HEK293 (cell line): Measurements from ENCODE around the gene GBF1.

ENCODE experiments used
- CTCF ChIA-PET: fragments of 350-600 bp; formaldehyde crosslinking; extraction: SDS; loops from one replicate; lab custom pipeline; 2021; ENCODE audit warnings: antibody characterized with exemption; lab: Yijun Ruan, JAX
- POLR2A ChIA-PET: fragments of 300-600 bp; formaldehyde crosslinking; extraction: SDS; loops from one replicate; lab custom pipeline; 2020; ENCODE audit warnings: antibody characterized with exemption, inconsistent platforms; lab: Yijun Ruan, JAX
- H3K27ac ChIP-seq: fragments of 200-500 bp; sonication (Bioruptor generic); 2 replicates; pipeline ENCODE4 v1.5.1; 2014; ENCODE audit warnings: low read depth, low read length, control low read depth, inconsistent platforms; ENCODE audit errors: extremely low read depth
- H3K36me3 ChIP-seq, 2 experiments: fragments of 200-500 bp in 1 of 2; sonication (Bioruptor generic) in 1 of 2; 1 replicate in 1 of 2; 2 replicates in 1 of 2; pipeline ENCODE4 v1.5.1; 2014 to 2017; ENCODE audit warnings: inconsistent platforms in 2 of 2, low read length in 2 of 2; ENCODE audit not compliant: control insufficient read depth in 2 of 2, insufficient read depth in 1 of 2
- H3K4me1 ChIP-seq: fragments of 200-500 bp; sonication (Bioruptor generic); 2 replicates; pipeline ENCODE4 v1.5.1; 2014; ENCODE audit warnings: mild to moderate bottlenecking, low read length, inconsistent platforms; ENCODE audit not compliant: control insufficient read depth, insufficient read depth
- H3K4me3 ChIP-seq: 2 replicates; pipeline ENCODE4 v1.5.1; 2011; ENCODE audit warnings: low read depth, mild to moderate bottlenecking, control low read depth, low read length, moderate library complexity
- H3K9me3 ChIP-seq: fragments of 200-500 bp; sonication (Bioruptor generic); 2 replicates; pipeline ENCODE4 v1.5.1; 2014; ENCODE audit warnings: low read depth, low read length, inconsistent platforms; ENCODE audit not compliant: control insufficient read depth, insufficient read depth
- GLI4 ChIP-seq: fragments of 450-650 bp; formaldehyde crosslinking; IDR thresholded peaks from 2 replicates; pipeline ENCODE4 v1.5.1; 2016; ENCODE audit warnings: missing biosample characterization, missing genetic modification characterization
- GLIS1 ChIP-seq: fragments of 450-650 bp; formaldehyde crosslinking; IDR thresholded peaks from 2 replicates; pipeline ENCODE4 v1.5.1; 2016; ENCODE audit warnings: missing biosample characterization, missing genetic modification characterization
- ZBTB48 ChIP-seq: fragments of 450-650 bp; formaldehyde crosslinking; IDR thresholded peaks from 2 replicates; pipeline ENCODE4 v1.5.1; 2016; ENCODE audit warnings: missing biosample characterization, missing genetic modification characterization
- ZBTB7A ChIP-seq: fragments of 450-650 bp; formaldehyde crosslinking; IDR thresholded peaks from 2 replicates; pipeline ENCODE4 v1.5.1; 2016; ENCODE audit warnings: low read depth, missing biosample characterization, missing genetic modification characterization
- ZIC2 ChIP-seq: fragments of 450-650 bp; formaldehyde crosslinking; IDR thresholded peaks from 2 replicates; pipeline ENCODE4 v1.5.1; 2016; ENCODE audit warnings: missing biosample characterization, missing genetic modification characterization
- ZNF10 ChIP-seq: fragments of 450-650 bp; formaldehyde crosslinking; IDR thresholded peaks from 2 replicates; pipeline ENCODE4 v1.5.1; 2017; ENCODE audit warnings: missing biosample characterization, missing genetic modification characterization
- ZNF132 ChIP-seq: fragments of 450-650 bp; formaldehyde crosslinking; IDR thresholded peaks from 2 replicates; pipeline ENCODE4 v1.5.1; 2017; ENCODE audit warnings: missing biosample characterization, missing genetic modification characterization, borderline replicate concordance
- ZNF214 ChIP-seq: fragments of 450-650 bp; formaldehyde crosslinking; IDR thresholded peaks from 2 replicates; pipeline ENCODE4 v1.5.1; 2017; ENCODE audit warnings: missing biosample characterization, mild to moderate bottlenecking, missing genetic modification characterization, borderline replicate concordance
- ZNF280C ChIP-seq: fragments of 450-650 bp; formaldehyde crosslinking; IDR thresholded peaks from 2 replicates; pipeline ENCODE4 v1.5.1; 2016; ENCODE audit warnings: missing biosample characterization, missing genetic modification characterization
- ZNF473 ChIP-seq: fragments of 450-650 bp; formaldehyde crosslinking; IDR thresholded peaks from 2 replicates; pipeline ENCODE4 v1.5.1; 2017; ENCODE audit warnings: missing biosample characterization, missing genetic modification characterization
- ZNF510 ChIP-seq: fragments of 450-650 bp; formaldehyde crosslinking; IDR thresholded peaks from 2 replicates; pipeline ENCODE4 v1.5.1; 2018; ENCODE audit warnings: mild to moderate bottlenecking, missing genetic modification characterization, missing biosample characterization; ENCODE audit not compliant: insufficient replicate concordance
- ZNF518A ChIP-seq: fragments of 450-650 bp; formaldehyde crosslinking; conservative IDR thresholded peaks from 2 replicates; pipeline ENCODE4 v1.5.1; 2016; ENCODE audit warnings: low read depth, missing biosample characterization, missing genetic modification characterization
- ZNF600 ChIP-seq: fragments of 450-650 bp; formaldehyde crosslinking; IDR thresholded peaks from 2 replicates; pipeline ENCODE4 v1.5.1; 2016; ENCODE audit warnings: missing biosample characterization, missing genetic modification characterization
- ZNF623 ChIP-seq: fragments of 450-650 bp; formaldehyde crosslinking; IDR thresholded peaks from 2 replicates; pipeline ENCODE4 v1.5.1; 2016; ENCODE audit warnings: missing biosample characterization, missing genetic modification characterization
- ZNF654 ChIP-seq: fragments of 450-650 bp; formaldehyde crosslinking; IDR thresholded peaks from 2 replicates; pipeline ENCODE4 v1.5.1; 2016; ENCODE audit warnings: low read depth, missing biosample characterization, missing genetic modification characterization
- ZNF660 ChIP-seq: fragments of 450-650 bp; IDR thresholded peaks from 2 replicates; pipeline ENCODE4 v1.5.1; 2018; ENCODE audit warnings: missing biosample characterization, mild to moderate bottlenecking, missing genetic modification characterization
- ZNF664 ChIP-seq: fragments of 450-650 bp; formaldehyde crosslinking; IDR thresholded peaks from 2 replicates; pipeline ENCODE4 v1.5.1; 2016; ENCODE audit warnings: missing biosample characterization, missing genetic modification characterization
- ZNF747 ChIP-seq: fragments of 450-650 bp; formaldehyde crosslinking; IDR thresholded peaks from 2 replicates; pipeline ENCODE4 v1.5.1; 2016; ENCODE audit warnings: missing biosample characterization, missing genetic modification characterization
- ZNF792 ChIP-seq: fragments of 450-650 bp; formaldehyde crosslinking; IDR thresholded peaks from 2 replicates; pipeline ENCODE4 v1.5.1; 2016; ENCODE audit warnings: missing biosample characterization, missing genetic modification characterization
- ZNF843 ChIP-seq: fragments of 450-650 bp; formaldehyde crosslinking; IDR thresholded peaks from 2 replicates; pipeline ENCODE4 v1.5.1; 2016; ENCODE audit warnings: missing biosample characterization, missing genetic modification characterization
- ZXDB ChIP-seq: fragments of 450-650 bp; formaldehyde crosslinking; IDR thresholded peaks from 2 replicates; pipeline ENCODE4 v1.5.1; 2016; ENCODE audit warnings: missing biosample characterization, missing genetic modification characterization

GBF1 gene

GRCh38 chr10:102381983-102382382 is 136.7 kb downstream of the GBF1 start (continued):
- TF ChIP-seq ZNF518A (tag by site-specific recombination) (no peak), ZNF792 (tag by site-specific recombination) (no peak)
- TF ChIP-seq, all 188 proteins: peak for 3

GRCh38 chr10:102382871-102383270 is 137.5 kb downstream of the GBF1 start:
- Histone ChIP-seq H3K4me3 (no peak overlapping the region), H3K36me3 (peaks cover 15 to 46% of the 10 kb centered on the region in 2 experiments; a peak in 2 of 3 replicates), H3K4me1 (0 out of 2 replicates have a peak, but pooled peaks cover 2% of the 10 kb centered on the region)
- POLR2A ChIA-PET: no interaction called here
- TF ChIP-seq ZNF600 (0 out of 2 replicates have a peak, but pooled peaks have one; percentile 9), ZNF664 (tag by site-specific recombination) (no peak), ZNF843 (tag by site-specific recombination) (no peak)
- TF ChIP-seq, all 188 proteins: peak for 1
- CTCF ChIA-PET: interaction anchor here (0.5 to 5.6 kb wide), 6 partner anchors 10 to 218 kb away, joined by 3 to 60 read pairs (median 4); no protein-coding TSS in a partner anchor
- no peaks in the 10 kb centered on the region for H3K9me3 ChIP-seq
- H3K27ac ChIP-seq: no peak overlapping the region

GRCh38 chr10:102384053-102384452 is 138.7 kb downstream of the GBF1 start:
- H3K9me3 ChIP-seq: no peaks in the 10 kb centered on the region
- POLR2A ChIA-PET: interaction anchor here (0.5 to 0.7 kb wide), 2 partner anchors 27 to 106 kb away, joined by 3 read pairs; no protein-coding TSS in a partner anchor
- H3K27ac ChIP-seq: no peak overlapping the region
- H3K4me1 ChIP-seq: 0 out of 2 replicates have a peak, but pooled peaks cover 2% of the 10 kb centered on the region
- peaks cover 5 to 37% of the 10 kb centered on the region in 2 experiments; a peak in 2 of 3 replicates for H3K36me3 ChIP-seq
- H3K4me3 ChIP-seq: no peak overlapping the region
- CTCF ChIA-PET: interaction anchor here (0.6 to 5.6 kb wide), 18 partner anchors 10 to 256 kb away, joined by 3 to 60 read pairs (median 4); no protein-coding TSS in a partner anchor
- TF ChIP-seq GLI4 (tag by site-specific recombination) (no peak), ZXDB (tag by site-specific recombination) (no peak), ZNF654 (tag by site-specific recombination) (peak; percentile 31)

GRCh38 chr10:102384606-102385429 is 139.5 kb downstream of the GBF1 start:
- no peak overlapping the region for H3K27ac ChIP-seq
- peaks cover 5 to 29% of the 10 kb centered on the region in 2 experiments; a peak in 2 of 3 replicates for H3K36me3 ChIP-seq
- no peak overlapping the region for H3K4me3 ChIP-seq
- POLR2A ChIA-PET: interaction anchor here (0.5 to 1.1 kb wide), 2 partner anchors 21 to 106 kb away, joined by 3 read pairs; no protein-coding TSS in a partner anchor
- CTCF ChIA-PET: interaction anchor here (0.6 to 5.6 kb wide), 16 partner anchors 9 to 218 kb away, joined by 3 to 60 read pairs (median 4); no protein-coding TSS in a partner anchor
- no peaks in the 10 kb centered on the region for H3K9me3 ChIP-seq
- H3K4me1 ChIP-seq: 0 out of 2 replicates have a peak, but pooled peaks cover 2% of the 10 kb centered on the region
- TF ChIP-seq ZBTB7A (tag by site-specific recombination): no peak
- TF ChIP-seq GLIS1: no peak
- TF ChIP-seq ZNF10: no peak
- 0 out of 2 replicates have a peak, but pooled peaks have one; percentile 12 for TF ChIP-seq ZNF600
- TF ChIP-seq ZNF214: no peak
- no peak for TF ChIP-seq ZNF660 (tag by site-specific recombination)
- TF ChIP-seq ZIC2 (tag by site-specific recombination): 0 out of 2 replicates have a peak, but pooled peaks have one; percentile 17
- TF ChIP-seq ZNF280C (tag by site-specific recombination): no peak
- no peak for TF ChIP-seq ZNF747 (tag by site-specific recombination)
- no peak for TF ChIP-seq ZNF510 (tag by site-specific recombination)
- TF ChIP-seq ZNF132 (tag by site-specific recombination): no peak
- no peak for TF ChIP-seq ZNF473 (tag by site-specific recombination)
- TF ChIP-seq ZNF623 (tag by site-specific recombination): no peak
- no peak for TF ChIP-seq ZBTB48 (tag by site-specific recombination)
